Muscle layer of colon (tissue), 2 donors: ENCODE results near the gene CPOX.

Experiments
- H3K27ac ChIP-seq: one replicate; pipeline ENCODE4 v1.7.0; 2013; ENCODE audit warnings: low read depth, mild to moderate bottlenecking, low read length, moderate library complexity
- H3K27me3 ChIP-seq, 2 donors: one replicate each; pipeline ENCODE4 v1.7.0; 2013; ENCODE audit warnings: low read length in 2 of 2, mild to moderate bottlenecking in 2 of 2; ENCODE audit not compliant: insufficient read depth in 2 of 2, control insufficient read depth in 1 of 2
- H3K36me3 ChIP-seq: one replicate; pipeline ENCODE4 v1.7.0; 2013; ENCODE audit warnings: mild to moderate bottlenecking, low read length; ENCODE audit not compliant: insufficient read depth
- H3K4me1 ChIP-seq: one replicate; pipeline ENCODE4 v1.7.0; 2013; ENCODE audit warnings: mild to moderate bottlenecking, low read length; ENCODE audit not compliant: insufficient read depth
- H3K4me3 ChIP-seq, 2 donors: one replicate each; pipeline ENCODE4 v1.7.0; 2013; ENCODE audit warnings: low read length in 2 of 2, low read depth in 1 of 2, mild to moderate bottlenecking in 1 of 2, moderate library complexity in 1 of 2
- H3K9ac ChIP-seq: one replicate; pipeline ENCODE4 v1.7.0; 2013; ENCODE audit warnings: low read length
- H3K9me3 ChIP-seq: one replicate; pipeline ENCODE4 v1.7.0; 2013; ENCODE audit warnings: mild to moderate bottlenecking, low read length
- donor health status: abdominal sarcoma.
- donor health status: Adenocarcinoma of cecum.

The CPOX gene

GRCh38 chr3:98577178-98577895 lies 16.1 kb downstream of the CPOX start:
- H3K27ac ChIP-seq, result no peak overlapping the region
- no peaks in the 10 kb centered on the region for H3K4me1 ChIP-seq
- H3K27me3 ChIP-seq, result no peaks in the 10 kb centered on the region
- no peak overlapping the region for H3K4me3 ChIP-seq
- no peak overlapping the region for H3K9ac ChIP-seq
- H3K9me3 ChIP-seq, result no peaks in the 10 kb centered on the region
- peaks cover 32% of the 10 kb centered on the region for H3K36me3 ChIP-seq

- peaks cover 16% of the 10 kb centered on the region for H3K36me3 ChIP-seq
Measured at GRCh38 chr3:98574132-98574531, 19.3 kb downstream of the CPOX start.

GRCh38 chr3:98573181-98573728 lies 20.2 kb downstream of the CPOX start:
- H3K9me3 ChIP-seq, result no peaks in the 10 kb centered on the region
- no peaks in the 10 kb centered on the region for H3K4me1 ChIP-seq
- no peak overlapping the region for H3K9ac ChIP-seq
- peaks cover 9% of the 10 kb centered on the region for H3K36me3 ChIP-seq
- no peak overlapping the region for H3K4me3 ChIP-seq
- H3K27me3 ChIP-seq, result no peaks in the 10 kb centered on the region
- H3K27ac ChIP-seq, result no peak overlapping the region

More at GRCh38 chr3:98574132-98574531, 19.3 kb downstream of the CPOX start:
- Histone ChIP-seq H3K9me3 (no peaks in the 10 kb centered on the region), H3K4me3 (no peak overlapping the region), H3K27me3 (no peaks in the 10 kb centered on the region), H3K4me1 (no peaks in the 10 kb centered on the region), H3K9ac (no peak overlapping the region), H3K27ac (no peak overlapping the region)

- H3K4me1 ChIP-seq, result no peaks in the 10 kb centered on the region
- H3K27ac ChIP-seq, result no peak overlapping the region
- no peaks in the 10 kb centered on the region for H3K27me3 ChIP-seq
- H3K36me3 ChIP-seq, result no peaks in the 10 kb centered on the region
- no peak overlapping the region for H3K4me3 ChIP-seq
- H3K9ac ChIP-seq, result no peak overlapping the region
- no peaks in the 10 kb centered on the region for H3K9me3 ChIP-seq
Measured at GRCh38 chr3:98568402-98568801, 25.0 kb downstream of the CPOX start.

GRCh38 chr3:98567666-98568270 lies 25.6 kb downstream of the CPOX start:
- H3K4me3 ChIP-seq, result no peak overlapping the region
- H3K36me3 ChIP-seq, result no peaks in the 10 kb centered on the region
- H3K27me3 ChIP-seq, result no peaks in the 10 kb centered on the region
- no peaks in the 10 kb centered on the region for H3K4me1 ChIP-seq
- no peak overlapping the region for H3K27ac ChIP-seq
- H3K9ac ChIP-seq, result no peak overlapping the region
- H3K9me3 ChIP-seq, result no peaks in the 10 kb centered on the region

GRCh38 chr3:98565843-98566242 lies 27.6 kb downstream of the CPOX start:
- Histone ChIP-seq H3K9ac (no peak overlapping the region), H3K27me3 (no peaks in the 10 kb centered on the region), H3K9me3 (no peaks in the 10 kb centered on the region), H3K27ac (no peak overlapping the region), H3K4me3 (no peak overlapping the region), H3K36me3 (no peaks in the 10 kb centered on the region), H3K4me1 (no peaks in the 10 kb centered on the region)

- H3K4me3 ChIP-seq, result no peak overlapping the region
- no peaks in the 10 kb centered on the region for H3K4me1 ChIP-seq
- no peaks in the 10 kb centered on the region for H3K9me3 ChIP-seq
- H3K36me3 ChIP-seq, result no peaks in the 10 kb centered on the region
- H3K9ac ChIP-seq, result no peak overlapping the region
- no peak overlapping the region for H3K27ac ChIP-seq
- no peaks in the 10 kb centered on the region for H3K27me3 ChIP-seq
Measured at GRCh38 chr3:98565237-98565643, 28.2 kb downstream of the CPOX start.

- Histone ChIP-seq H3K9me3 (no peaks in the 10 kb centered on the region), H3K4me1 (no peaks in the 10 kb centered on the region), H3K27ac (no peak overlapping the region)
Measured at GRCh38 chr3:98564282-98565005, 29.0 kb downstream of the CPOX start.

GRCh38 chr3:98563661-98564281 lies 29.6 kb downstream of the CPOX start:
- H3K9me3 ChIP-seq, result no peaks in the 10 kb centered on the region
- no peaks in the 10 kb centered on the region for H3K4me1 ChIP-seq
- no peak overlapping the region for H3K9ac ChIP-seq
- no peak overlapping the region for H3K4me3 ChIP-seq
- H3K27me3 ChIP-seq, result no peaks in the 10 kb centered on the region
- H3K27ac ChIP-seq, result no peak overlapping the region
- no peaks in the 10 kb centered on the region for H3K36me3 ChIP-seq

More at GRCh38 chr3:98564282-98565005, 29.0 kb downstream of the CPOX start:
- no peak overlapping the region for H3K4me3 ChIP-seq
- no peaks in the 10 kb centered on the region for H3K27me3 ChIP-seq
- no peaks in the 10 kb centered on the region for H3K36me3 ChIP-seq
- H3K9ac ChIP-seq, result no peak overlapping the region

- Histone ChIP-seq H3K27ac (no peak overlapping the region), H3K4me1 (no peaks in the 10 kb centered on the region), H3K4me3 (no peak overlapping the region), H3K36me3 (no peaks in the 10 kb centered on the region), H3K9ac (no peak overlapping the region), H3K27me3 (no peaks in the 10 kb centered on the region), H3K9me3 (no peaks in the 10 kb centered on the region)
Measured at GRCh38 chr3:98561727-98562521, 31.5 kb downstream of the CPOX start.
